ENCODE data around the gene CENPH.
"Not testable (repeated sequence)": the region's sequence is repeated elsewhere in the genome, so short reads cannot be mapped to it uniquely, and the experiment has no call there.

The CENPH gene, protein sequence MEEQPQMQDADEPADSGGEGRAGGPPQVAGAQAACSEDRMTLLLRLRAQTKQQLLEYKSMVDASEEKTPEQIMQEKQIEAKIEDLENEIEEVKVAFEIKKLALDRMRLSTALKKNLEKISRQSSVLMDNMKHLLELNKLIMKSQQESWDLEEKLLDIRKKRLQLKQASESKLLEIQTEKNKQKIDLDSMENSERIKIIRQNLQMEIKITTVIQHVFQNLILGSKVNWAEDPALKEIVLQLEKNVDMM

DNA sequence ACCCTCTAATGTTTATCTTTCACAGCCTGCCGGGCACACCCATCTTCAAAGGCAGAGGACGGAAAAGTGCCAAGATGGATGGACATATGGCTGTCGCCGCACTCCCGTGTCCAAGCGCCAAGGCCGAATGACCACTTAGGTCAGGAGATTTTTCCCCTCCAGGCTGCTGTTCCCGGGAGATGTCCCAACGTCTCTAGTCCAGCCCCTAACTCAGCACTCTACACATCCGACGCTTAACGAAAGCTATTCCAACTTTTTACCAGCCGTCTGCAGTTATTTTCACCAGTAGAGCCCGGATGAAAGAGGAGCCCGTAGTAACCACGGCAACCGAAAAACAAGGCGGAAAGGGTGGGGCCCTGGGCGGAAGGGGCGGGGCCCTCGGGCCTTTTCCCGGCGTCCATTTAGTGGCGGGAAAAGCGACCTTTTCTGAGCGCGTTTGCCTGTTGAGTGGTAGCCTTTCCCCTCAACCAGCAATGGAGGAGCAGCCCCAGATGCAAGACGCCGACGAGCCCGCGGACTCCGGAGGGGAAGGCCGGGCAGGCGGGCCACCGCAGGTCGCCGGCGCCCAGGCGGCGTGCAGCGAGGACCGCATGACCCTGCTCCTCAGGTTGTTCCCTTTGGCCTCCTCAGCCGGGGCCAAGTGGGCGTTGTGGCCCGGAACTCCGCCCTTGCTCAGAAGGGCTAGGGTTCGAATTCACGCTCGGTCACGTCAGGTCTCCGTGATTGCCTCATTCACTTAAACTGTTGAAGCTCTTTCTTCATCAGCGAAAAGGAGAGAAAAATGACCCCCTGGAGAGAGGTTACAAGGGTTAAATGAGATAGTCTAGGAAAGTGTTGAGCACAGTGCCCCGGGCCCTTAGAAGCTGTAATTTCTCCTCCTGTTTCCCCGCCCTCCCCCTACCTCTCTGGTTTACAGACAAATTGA, at the start of gene CENPH:
Gene CENPH, plus strand, starts transcription at position 422 of the 925 bp plus-strand sequence. Its CDS starts 52 bp downstream, at position 474.
- peak; percentile 80 for DNase-seq

DNA sequence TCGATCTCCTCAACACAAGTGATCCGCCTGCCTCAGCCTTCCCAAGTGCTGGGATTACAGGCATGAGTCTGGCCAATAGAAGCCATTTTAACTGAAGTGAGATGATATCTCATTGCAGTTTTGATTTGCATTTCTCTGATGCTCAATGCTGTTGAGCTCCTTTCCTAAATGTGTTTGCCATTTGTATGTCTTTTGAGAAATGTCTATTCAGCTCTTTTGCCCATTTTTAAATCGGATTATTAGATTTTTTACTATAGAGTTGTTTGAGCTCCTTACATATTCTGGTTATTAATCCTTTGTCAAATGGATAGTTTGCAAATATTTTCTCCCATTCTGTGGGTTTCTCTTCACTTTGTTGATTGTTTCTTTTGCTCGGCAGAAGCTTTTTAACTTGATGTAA, 49.1 kb upstream of the CENPH start:
- not testable (repeated sequence) for DNase-seq

DNA sequence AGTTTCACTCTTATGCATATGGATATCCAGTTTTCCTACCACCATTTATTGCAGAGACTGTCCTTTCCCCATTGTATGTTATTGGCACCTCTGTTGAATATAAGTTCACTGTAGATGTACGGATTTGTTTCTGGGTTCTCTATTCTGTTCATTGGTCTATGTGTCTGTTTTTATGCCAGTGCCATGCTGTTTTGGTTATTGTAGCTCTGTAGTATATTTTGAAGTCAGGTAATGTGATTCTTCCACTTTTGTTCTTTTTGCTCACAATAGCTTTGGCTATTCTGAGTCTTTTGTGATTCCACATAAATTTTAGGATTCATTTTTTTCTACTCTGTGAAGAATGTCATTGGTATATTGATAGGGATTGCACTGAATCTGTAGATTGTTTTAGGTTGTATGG, 48.6 kb upstream of the CENPH start:
- no peak for DNase-seq

DNA sequence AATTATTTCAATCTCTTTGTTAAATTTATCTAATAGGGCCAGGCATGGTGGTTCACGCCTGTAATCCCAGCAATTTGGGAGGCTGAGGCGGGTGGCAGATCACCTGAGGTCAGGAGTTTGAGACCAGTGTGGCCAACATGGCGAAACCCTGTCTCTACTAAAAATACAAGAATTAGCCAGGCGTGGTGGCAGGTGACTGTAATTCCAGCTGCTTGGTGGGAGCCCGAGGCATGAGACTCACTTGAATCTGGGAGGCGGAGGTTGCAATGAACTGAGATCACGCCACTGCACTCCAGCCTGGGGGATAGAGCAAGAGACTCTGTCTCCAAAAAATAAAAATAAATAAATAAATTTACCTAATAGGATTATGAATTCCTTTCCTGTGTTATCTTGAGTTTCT, 40.8 kb upstream of the CENPH start:
- DNase-seq: not testable (repeated sequence)

DNA sequence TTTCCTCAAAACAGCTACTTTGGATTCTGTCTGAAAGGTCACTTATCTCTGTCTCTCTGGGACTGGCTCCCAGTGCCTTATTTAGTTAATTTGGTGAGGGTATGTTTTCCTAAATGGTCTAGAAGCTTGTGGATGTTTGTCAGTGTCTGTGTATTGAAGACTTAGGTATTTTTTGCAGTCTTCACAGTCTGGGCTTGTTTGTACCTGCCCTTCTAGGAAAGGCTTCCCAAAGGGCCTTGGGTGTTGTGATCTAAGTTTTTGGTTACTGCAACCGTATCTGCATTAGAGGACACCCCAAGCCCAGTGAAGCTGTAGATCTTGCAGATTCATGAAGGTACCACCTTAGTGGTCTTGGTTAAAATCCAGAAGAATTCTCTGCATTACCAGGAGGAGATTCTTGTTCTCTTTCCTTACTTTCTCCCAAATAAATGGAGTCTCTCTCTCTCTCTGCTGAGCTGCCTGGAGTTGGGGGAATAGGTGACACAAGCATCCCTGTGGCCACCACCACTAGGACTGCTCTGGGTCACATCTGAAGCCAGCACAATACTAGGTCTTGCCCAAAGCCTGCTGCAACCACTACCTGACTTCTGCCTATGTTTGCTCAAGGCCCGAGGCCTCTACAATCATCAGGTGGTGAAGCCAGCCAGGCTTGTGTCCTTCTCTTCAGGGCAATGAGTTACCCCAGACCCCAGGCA, 40.3 kb upstream of the CENPH start:
- no peak for DNase-seq

DNA sequence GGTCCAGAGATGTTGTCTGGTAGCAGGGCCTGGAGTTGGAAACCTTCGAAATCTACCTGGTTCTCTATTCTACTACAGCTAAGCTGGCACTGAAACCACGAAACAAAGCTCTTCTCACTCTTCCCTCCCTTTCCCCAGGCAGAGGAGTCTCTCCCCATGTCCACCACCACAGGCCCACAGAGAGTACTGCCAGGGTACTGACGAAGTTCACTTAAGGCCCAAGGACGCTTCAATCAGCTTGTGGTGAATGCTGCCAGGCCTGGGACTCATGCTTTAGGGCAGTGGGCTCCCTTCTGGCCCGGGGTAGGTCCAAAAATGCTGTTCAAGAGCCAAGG, 39.7 kb upstream of the CENPH start:
- no peak for DNase-seq

DNA sequence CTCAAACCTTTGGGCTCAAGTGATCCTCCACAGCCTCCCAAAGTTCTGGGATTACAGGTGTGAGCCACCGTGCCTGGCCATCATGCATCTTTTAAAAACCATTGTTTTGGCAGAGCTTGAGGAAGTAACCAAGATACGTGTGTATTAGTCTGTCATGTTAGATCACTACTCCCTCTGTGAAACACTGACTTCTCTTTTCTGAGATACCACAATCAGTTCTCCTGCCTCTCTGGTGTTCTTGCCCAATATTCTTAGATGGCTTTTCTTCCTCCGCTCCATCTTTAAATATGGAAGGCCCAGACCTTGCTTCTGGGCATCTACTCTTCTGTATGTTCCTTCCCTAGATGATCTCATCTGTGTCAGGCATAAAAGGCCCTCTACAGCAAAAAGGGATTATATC, 36.7 kb upstream of the CENPH start:
- DNase-seq: peak; percentile 78

DNA sequence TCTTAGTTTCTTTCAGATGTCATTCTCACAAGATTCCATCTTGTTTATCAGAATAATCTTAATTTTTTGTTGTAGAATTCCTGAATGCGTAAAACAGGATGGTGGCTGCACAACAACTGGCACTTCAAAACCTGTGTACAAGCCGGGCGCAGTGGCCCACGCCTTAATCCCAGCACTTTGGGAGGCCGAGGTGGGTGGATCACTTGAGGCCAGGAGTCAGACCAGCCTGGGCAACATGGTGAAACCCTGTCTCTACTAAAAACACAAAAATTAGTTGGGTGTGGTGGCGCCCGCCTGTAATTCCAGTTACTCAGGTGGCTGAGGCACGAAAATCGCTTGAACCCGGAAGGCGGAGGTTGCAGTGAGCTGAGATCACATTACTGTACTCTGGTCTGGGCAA, 32.9 kb upstream of the CENPH start:
- DNase-seq: no peak

DNA sequence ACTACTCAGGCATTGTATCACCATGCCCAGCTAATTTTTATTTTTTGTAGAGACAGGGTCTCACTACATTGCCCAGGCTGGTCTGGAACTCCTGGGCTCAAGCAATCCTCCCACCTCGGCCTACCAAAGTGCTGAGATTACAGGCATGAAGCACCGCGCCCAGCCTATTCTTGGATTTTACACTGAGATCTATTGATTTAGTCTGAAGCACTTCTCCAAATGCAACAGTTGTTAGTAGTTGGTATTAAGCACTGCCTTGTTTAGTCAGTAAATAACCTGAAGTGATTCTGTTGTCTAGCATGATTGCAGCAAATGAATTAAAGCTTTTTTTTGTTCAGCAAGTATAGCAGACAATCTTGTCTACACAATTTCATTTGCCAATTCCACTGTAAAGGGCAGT, 31.3 kb upstream of the CENPH start:
- no peak for DNase-seq

DNA sequence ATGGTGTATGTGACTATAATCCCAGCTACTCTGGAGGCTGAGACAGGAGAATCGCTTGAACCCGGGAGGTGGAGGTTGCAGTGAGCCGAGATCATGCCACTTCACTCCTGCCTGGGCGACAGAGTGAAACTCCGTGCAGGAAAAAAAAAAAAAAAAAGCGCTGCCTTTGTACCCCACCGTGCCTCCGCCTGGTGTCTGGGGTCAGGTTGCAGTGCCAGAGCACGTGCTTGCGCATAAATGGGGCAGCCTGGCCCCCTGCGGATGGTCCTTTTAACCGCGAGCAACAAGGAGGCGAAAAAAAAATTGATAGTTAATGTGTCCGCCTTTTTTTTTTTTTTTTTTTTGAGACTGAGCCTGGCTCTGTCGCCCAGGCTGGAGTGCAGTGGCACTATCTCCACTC, 28.7 kb upstream of the CENPH start:
- DNase-seq: no peak

DNA sequence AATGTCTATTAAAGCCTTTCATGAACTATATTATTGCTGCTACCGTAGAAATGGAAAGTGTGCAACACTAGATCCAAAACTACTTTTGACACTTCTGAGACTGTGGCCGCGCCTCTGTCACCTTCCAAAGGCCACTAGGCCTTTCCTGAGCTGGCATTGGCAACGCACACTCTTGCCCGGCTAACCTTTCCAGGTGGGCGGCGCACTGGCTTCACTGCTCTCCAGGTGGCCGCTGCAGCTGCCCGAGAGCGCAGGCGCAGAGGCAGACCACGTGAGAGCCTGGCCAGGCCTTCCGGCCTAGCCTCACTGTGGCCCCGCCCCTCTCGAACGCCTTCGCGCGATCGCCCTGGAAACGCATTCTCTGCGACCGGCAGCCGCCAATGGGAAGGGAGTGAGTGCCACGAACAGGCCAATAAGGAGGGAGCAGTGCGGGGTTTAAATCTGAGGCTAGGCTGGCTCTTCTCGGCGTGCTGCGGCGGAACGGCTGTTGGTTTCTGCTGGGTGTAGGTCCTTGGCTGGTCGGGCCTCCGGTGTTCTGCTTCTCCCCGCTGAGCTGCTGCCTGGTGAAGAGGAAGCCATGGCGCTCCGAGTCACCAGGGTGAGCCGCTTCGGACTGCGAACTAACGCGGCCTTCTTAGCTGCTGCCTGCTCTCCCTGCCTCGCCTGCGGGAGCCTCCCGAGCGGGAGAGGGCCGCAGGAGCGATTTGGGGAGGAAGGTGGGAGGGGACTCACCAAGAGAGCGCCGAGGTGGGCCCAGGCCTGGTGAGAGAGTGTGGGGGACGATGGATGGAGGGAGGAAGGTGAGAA, 22.5 kb upstream of the CENPH start, which contains the start of gene CCNB1:
Gene CCNB1, plus strand, starts transcription at position 465 of the 807 bp plus-strand sequence. Its CDS starts 113 bp downstream, at position 578.
- DNase-seq: peak; percentile 91

DNA sequence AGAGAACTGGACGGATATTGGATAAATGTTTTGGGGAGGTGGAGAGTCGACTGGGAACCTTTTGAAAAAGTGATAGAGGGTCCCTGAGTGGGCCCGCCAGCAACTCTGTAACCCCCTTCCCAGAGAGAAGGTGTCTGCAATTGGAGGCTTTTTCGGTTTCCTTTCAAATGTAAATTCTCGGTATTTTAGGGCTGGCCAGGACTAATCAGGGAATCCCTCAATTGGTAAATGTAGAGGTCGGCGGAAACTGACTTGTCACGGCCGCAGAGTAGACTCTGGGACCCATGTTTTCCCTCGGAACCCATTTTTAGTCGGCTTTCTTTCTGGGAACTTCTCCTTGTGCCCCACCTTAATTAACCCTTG, 21.9 kb upstream of the CENPH start:
- no peak for DNase-seq

DNA sequence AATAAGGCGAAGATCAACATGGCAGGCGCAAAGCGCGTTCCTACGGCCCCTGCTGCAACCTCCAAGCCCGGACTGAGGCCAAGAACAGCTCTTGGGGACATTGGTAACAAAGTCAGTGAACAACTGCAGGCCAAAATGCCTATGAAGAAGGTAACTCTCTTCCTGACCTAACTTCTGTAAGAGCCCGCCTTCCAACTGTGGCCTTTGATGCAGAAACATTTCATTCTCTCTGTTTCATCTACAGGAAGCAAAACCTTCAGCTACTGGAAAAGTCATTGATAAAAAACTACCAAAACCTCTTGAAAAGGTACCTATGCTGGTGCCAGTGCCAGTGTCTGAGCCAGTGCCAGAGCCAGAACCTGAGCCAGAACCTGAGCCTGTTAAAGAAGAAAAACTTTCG, 21.5 kb upstream of the CENPH start:
- no peak for DNase-seq

DNA sequence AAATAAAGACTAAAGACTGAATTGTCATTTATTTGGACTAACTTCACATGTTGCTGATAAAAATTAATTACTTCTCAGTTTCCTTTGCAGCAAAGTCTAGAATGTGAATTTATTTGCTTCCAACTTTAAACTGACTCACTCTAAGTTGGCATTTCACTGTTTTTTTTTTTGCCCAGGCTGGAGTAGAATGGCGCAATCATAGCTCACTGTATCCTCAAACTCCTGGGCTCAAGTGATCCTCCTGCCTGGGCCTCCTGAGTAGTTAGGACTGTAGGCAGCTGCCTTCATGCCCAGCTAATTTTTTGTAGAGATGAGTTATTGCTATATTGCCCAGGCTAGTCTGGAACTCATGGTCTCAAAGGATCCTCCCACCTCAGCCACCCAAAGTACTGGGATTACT, 18.9 kb upstream of the CENPH start:
- DNase-seq: no peak

DNA sequence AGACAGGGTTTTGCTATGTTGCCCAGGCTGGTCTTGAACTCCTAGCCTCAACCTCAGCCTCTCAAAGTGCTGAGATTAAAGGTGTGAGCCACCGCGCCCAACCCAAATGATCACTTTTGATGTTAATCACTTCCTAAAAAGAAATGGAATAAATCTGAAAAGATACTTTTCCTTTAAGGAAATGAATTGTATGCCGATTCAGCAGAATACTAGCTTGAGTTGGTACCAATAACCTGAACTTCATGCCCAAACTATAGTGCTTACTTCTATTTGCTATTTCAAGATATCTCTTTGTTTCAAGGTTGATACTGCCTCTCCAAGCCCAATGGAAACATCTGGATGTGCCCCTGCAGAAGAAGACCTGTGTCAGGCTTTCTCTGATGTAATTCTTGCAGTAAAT, 18.4 kb upstream of the CENPH start:
- DNase-seq: no peak

DNA sequence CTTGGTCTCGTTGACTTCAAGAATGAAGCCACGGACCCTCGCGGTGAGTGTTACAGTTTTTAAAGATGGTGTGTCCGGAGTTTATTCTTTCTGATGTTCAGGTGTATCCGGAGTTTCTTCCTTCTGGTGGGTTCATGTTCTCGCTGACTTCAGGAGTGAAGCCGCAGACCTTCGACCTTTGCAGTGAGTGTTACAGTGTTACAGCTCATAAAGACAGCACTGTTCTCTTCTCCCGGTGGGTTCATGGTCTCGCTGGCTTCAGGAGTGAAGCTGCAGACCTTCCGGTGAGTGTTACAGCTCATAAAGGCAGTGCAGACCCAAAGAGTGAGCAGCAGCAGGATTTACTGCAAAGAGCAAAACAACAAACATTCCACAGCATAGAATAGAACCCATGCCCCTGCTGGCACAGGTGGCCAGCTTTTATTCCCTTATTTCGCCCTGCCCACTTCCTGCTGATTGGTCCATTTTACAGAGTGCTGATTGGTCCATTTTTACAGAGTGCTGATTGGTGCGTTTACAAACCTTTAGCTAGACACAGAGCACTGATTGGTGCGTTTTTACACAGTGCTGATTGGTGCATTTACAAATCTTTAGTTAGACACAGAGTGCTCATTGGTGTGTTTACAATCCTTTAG, 7.6 kb upstream of the CENPH start:
- not testable (repeated sequence) for DNase-seq

DNA sequence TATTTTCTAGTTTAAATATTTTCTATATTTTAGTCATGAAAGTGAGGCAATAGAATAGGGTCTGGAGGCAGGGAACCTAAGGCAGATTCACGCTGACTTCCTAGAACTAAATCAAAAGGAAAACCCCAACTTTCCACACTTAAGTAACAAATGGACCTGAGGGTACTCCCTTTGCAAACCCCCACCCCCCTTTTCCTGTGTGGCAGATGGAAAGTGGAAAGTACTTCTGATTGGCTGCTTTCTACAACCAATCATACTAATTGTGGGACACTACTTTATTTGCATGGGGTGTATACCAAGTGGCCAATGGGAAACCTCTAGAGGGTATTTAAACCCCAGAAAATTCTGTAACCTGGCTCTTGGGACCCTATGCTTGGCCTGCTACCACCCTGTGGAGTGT, 4.8 kb upstream of the CENPH start:
- no peak for DNase-seq

DNA sequence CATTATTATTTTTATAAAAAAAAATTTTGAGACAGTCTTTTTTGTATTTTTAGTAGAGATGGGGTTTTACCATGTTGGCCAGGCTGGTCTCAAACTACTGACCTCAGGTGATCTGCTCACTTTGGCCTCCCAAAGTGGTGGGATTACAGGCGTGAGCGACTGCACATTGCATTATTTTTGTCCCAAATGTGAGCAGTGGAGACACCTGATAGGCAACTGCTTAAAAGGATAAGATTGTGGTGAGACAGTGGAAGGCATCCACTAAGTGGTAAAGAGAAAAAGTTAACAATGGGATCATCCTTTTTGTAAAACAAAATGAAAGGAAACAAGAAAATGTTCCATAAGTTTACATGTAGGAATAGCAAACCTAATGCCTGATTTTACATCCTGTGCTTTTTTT, 2.0 kb upstream of the CENPH start:
- no peak for DNase-seq

DNA sequence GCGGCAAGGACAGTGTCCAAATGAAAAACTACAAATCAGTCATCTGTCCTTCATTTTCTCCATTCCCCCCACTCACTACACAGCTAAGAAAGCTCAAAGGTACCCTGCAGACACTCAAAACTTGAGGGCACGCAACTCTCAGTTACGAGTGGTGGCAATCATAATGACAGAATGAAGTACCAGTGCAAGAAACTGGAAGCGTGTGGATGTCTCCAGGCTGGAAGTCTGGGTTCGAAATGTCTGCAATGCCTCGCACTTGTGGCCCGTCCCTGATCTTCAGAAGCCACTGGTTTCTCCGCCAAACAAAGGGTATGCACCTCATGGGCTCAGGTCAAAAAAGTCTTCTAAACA, 597 bp upstream of the CENPH start:
- DNase-seq: no peak

DNA sequence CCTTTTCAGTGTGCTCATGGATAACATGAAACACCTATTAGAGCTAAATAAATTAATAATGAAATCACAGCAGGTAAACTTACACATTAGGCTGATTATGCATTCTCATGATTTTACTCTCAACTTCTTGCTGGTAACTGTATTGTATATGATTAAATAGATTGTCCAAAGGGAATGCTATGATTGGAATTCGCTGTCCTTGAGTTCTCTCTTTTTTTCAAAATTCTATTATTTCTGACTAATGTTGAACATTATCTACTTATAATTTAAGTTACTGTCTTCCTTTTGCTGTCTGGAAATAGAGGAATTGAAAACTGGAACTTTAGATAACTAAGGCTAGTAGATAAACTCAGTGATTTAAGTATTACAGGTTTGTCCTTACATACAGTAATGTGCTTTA, 13.1 kb downstream of the CENPH start:
- no peak for DNase-seq

DNA sequence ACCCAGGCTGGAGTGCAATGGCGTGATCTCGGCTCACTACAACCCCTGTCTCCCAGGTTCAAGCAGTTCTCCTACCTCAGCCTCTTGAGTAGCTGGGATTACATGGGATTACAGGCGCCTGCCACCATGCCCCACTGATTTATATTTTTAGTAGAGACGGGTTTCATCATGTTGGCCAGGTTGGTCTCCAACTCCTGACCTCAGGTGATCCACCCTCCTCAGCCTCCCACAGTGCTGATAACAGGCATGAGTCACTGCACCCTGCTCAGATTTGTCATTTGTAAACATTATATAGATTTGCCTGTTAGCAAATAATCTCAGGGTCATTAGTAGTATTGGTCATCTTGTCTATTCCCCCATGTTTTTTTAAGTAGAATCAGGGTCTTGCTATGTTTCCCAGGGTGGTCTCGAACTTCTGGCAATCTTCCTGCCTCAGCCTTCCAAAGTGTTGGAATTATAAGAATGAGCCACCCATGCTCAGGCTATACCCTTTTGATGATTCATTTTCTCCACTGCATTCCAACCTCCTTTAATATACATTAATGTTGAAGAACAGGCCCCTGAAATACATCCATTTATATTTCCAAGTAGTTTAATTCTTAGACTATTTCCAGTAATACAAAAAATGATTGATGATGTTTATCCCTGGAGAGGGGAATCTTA, 17.3 kb downstream of the CENPH start:
- DNase-seq: no peak

DNA sequence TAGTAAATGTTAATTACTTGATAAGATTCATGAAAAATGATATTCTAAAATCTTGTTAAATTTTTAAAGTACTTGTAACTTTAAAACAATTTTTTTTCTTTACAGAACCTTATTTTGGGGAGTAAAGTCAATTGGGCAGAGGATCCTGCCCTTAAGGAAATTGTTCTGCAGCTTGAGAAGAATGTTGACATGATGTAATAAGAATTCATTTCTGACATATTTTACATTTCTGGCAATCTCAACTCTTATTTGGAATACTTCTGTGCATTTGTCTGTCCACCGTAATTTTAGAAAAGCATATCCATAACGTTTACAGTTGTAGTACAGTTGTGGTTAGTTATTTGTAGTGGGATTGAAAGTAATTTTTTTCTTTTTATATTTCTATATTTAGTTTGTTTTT, 20.2 kb downstream of the CENPH start:
- DNase-seq: no peak

Data from SIG-M5 (cell line).